ENCODE results near the gene KLHL22.
A peak's percentile ranks its signal among the peaks of the same experiment; 100 is the strongest.
"Not testable (repeated sequence)": the region's sequence is repeated elsewhere in the genome, so short reads cannot be mapped to it uniquely, and the experiment has no call there.

The KLHL22 gene

GRCh38 chr22:20455709-20456063 is 39.9 kb downstream of the KLHL22 start:
- DNase-seq (ENCODE audit: low spot score in 2 of 2) (no peak), ATAC-seq (replicated peaks; ENCODE audit: extremely low read depth, poor library complexity, severe bottlenecking) (no peak)
- peaks cover 12% of the 10 kb centered on the region for H3K36me3 Mint-ChIP-seq (ENCODE audit: insufficient read depth)
- H3K4me3 Mint-ChIP-seq = no peak overlapping the region
- no peak overlapping the region for H3K27ac Mint-ChIP-seq (ENCODE audit: low read depth)
- H3K9me3 Mint-ChIP-seq = no peaks in the 10 kb centered on the region
- peaks cover 21% of the 10 kb centered on the region for H3K4me1 Mint-ChIP-seq
- no peaks in the 10 kb centered on the region for H3K27me3 Mint-ChIP-seq

- Mint-ChIP-seq H3K9me3 (no peaks in the 10 kb centered on the region), H3K27me3 (no peaks in the 10 kb centered on the region), H3K27ac (ENCODE audit: low read depth) (no peak overlapping the region), H3K4me1 (peaks cover 12% of the 10 kb centered on the region), H3K4me3 (no peak overlapping the region), H3K36me3 (ENCODE audit: insufficient read depth) (peaks cover 12% of the 10 kb centered on the region)
- no peak for ATAC-seq (replicated peaks; ENCODE audit: extremely low read depth, poor library complexity, severe bottlenecking)
- no peak for DNase-seq (ENCODE audit: low spot score in 2 of 2)
These were observed 42.4 kb downstream of the KLHL22 start for GRCh38 chr22:20453222-20453621.

GRCh38 chr22:20451920-20452319 is 43.7 kb downstream of the KLHL22 start:
- H3K4me1 Mint-ChIP-seq = peaks cover 12% of the 10 kb centered on the region
- H3K36me3 Mint-ChIP-seq (ENCODE audit: insufficient read depth) = peaks cover 10% of the 10 kb centered on the region
- no peak overlapping the region for H3K4me3 Mint-ChIP-seq
- DNase-seq (ENCODE audit: low spot score in 2 of 2) = no peak
- H3K9me3 Mint-ChIP-seq = no peaks in the 10 kb centered on the region
- ATAC-seq (replicated peaks; ENCODE audit: extremely low read depth, poor library complexity, severe bottlenecking) = no peak
- no peak overlapping the region for H3K27ac Mint-ChIP-seq (ENCODE audit: low read depth)
- no peaks in the 10 kb centered on the region for H3K27me3 Mint-ChIP-seq

- H3K27ac Mint-ChIP-seq (ENCODE audit: low read depth); H3K9me3 Mint-ChIP-seq; H3K4me1 Mint-ChIP-seq; DNase-seq (ENCODE audit: low spot score in 2 of 2); ATAC-seq (replicated peaks; ENCODE audit: extremely low read depth, poor library complexity, severe bottlenecking); H3K27me3 Mint-ChIP-seq; H3K4me3 Mint-ChIP-seq: not testable (repeated sequence)
- peaks cover 13% of the 10 kb centered on the region for H3K36me3 Mint-ChIP-seq (ENCODE audit: insufficient read depth)
These were observed 44.3 kb downstream of the KLHL22 start for GRCh38 chr22:20451129-20451778.

- Mint-ChIP-seq H3K27me3 (no peaks in the 10 kb centered on the region), H3K9me3 (no peaks in the 10 kb centered on the region), H3K4me1 (no peaks in the 10 kb centered on the region), H3K36me3 (ENCODE audit: insufficient read depth) (peaks cover 14% of the 10 kb centered on the region), H3K27ac (ENCODE audit: low read depth) (no peak overlapping the region), H3K4me3 (no peak overlapping the region)
- no peak for DNase-seq (ENCODE audit: low spot score in 2 of 2)
- no peak for ATAC-seq (replicated peaks; ENCODE audit: extremely low read depth, poor library complexity, severe bottlenecking)
These were observed 45.1 kb downstream of the KLHL22 start for GRCh38 chr22:20450551-20450906.

- H3K27ac Mint-ChIP-seq (ENCODE audit: low read depth) = no peak overlapping the region
- no peaks in the 10 kb centered on the region for H3K9me3 Mint-ChIP-seq
- no peak overlapping the region for H3K4me3 Mint-ChIP-seq
- DNase-seq (ENCODE audit: low spot score in 2 of 2) (no peak), ATAC-seq (replicated peaks; ENCODE audit: extremely low read depth, poor library complexity, severe bottlenecking) (no peak)
- peaks cover 13% of the 10 kb centered on the region for H3K36me3 Mint-ChIP-seq (ENCODE audit: insufficient read depth)
- H3K27me3 Mint-ChIP-seq = no peaks in the 10 kb centered on the region
- H3K4me1 Mint-ChIP-seq = no peaks in the 10 kb centered on the region
These were observed 45.6 kb downstream of the KLHL22 start for GRCh38 chr22:20449819-20450550.

GRCh38 chr22:20448630-20449029 is 47.0 kb downstream of the KLHL22 start:
- no peak overlapping the region for H3K4me3 Mint-ChIP-seq
- DNase-seq (ENCODE audit: low spot score in 2 of 2) (no peak), ATAC-seq (replicated peaks; ENCODE audit: extremely low read depth, poor library complexity, severe bottlenecking) (no peak)
- H3K27me3 Mint-ChIP-seq = no peaks in the 10 kb centered on the region
- no peaks in the 10 kb centered on the region for H3K4me1 Mint-ChIP-seq
- H3K27ac Mint-ChIP-seq (ENCODE audit: low read depth) = peak overlapping the region; percentile 68
- H3K36me3 Mint-ChIP-seq (ENCODE audit: insufficient read depth) = peaks cover 17% of the 10 kb centered on the region
- H3K9me3 Mint-ChIP-seq = no peaks in the 10 kb centered on the region

- ATAC-seq (replicated peaks; ENCODE audit: extremely low read depth, poor library complexity, severe bottlenecking) (no peak), DNase-seq (ENCODE audit: low spot score in 2 of 2) (no peak)
- Mint-ChIP-seq H3K27me3 (no peaks in the 10 kb centered on the region), H3K4me3 (no peak overlapping the region), H3K27ac (ENCODE audit: low read depth) (no peak overlapping the region), H3K36me3 (ENCODE audit: insufficient read depth) (peaks cover 22% of the 10 kb centered on the region), H3K4me1 (no peaks in the 10 kb centered on the region), H3K9me3 (no peaks in the 10 kb centered on the region)
These were observed 49.1 kb downstream of the KLHL22 start for GRCh38 chr22:20446383-20446970.

GRCh38 chr22:20444325-20444724 is 51.3 kb downstream of the KLHL22 start:
- DNase-seq (ENCODE audit: low spot score in 2 of 2) (no peak), ATAC-seq (replicated peaks; ENCODE audit: extremely low read depth, poor library complexity, severe bottlenecking) (no peak)
- Mint-ChIP-seq H3K27me3 (no peaks in the 10 kb centered on the region), H3K4me3 (no peak overlapping the region), H3K27ac (ENCODE audit: low read depth) (no peak overlapping the region), H3K36me3 (ENCODE audit: insufficient read depth) (peaks cover 19% of the 10 kb centered on the region), H3K4me1 (no peaks in the 10 kb centered on the region), H3K9me3 (no peaks in the 10 kb centered on the region)

GRCh38 chr22:20442485-20443284 is 52.9 kb downstream of the KLHL22 start:
- H3K36me3 Mint-ChIP-seq (ENCODE audit: insufficient read depth) = peaks cover 19% of the 10 kb centered on the region

GRCh38 chr22:20441631-20442484 is 53.7 kb downstream of the KLHL22 start:
- Mint-ChIP-seq H3K27me3 (peaks cover 18% of the 10 kb centered on the region), H3K27ac (ENCODE audit: low read depth) (no peak overlapping the region), H3K36me3 (ENCODE audit: insufficient read depth) (peaks cover 19% of the 10 kb centered on the region), H3K9me3 (no peaks in the 10 kb centered on the region), H3K4me3 (no peak overlapping the region), H3K4me1 (peaks cover 5% of the 10 kb centered on the region)
- DNase-seq (ENCODE audit: low spot score in 2 of 2) = no peak
- no peak for ATAC-seq (replicated peaks; ENCODE audit: extremely low read depth, poor library complexity, severe bottlenecking)

More at GRCh38 chr22:20442485-20443284, 52.9 kb downstream of the KLHL22 start:
- no peak for DNase-seq (ENCODE audit: low spot score in 2 of 2)
- no peaks in the 10 kb centered on the region for H3K9me3 Mint-ChIP-seq
- ATAC-seq (replicated peaks; ENCODE audit: extremely low read depth, poor library complexity, severe bottlenecking) = no peak
- H3K27me3 Mint-ChIP-seq = peaks cover 11% of the 10 kb centered on the region
- no peak overlapping the region for H3K4me3 Mint-ChIP-seq
- no peak overlapping the region for H3K27ac Mint-ChIP-seq (ENCODE audit: low read depth)
- H3K4me1 Mint-ChIP-seq = no peaks in the 10 kb centered on the region
